ENCODE data around the gene XXYLT1.

The XXYLT1 gene

DNA sequence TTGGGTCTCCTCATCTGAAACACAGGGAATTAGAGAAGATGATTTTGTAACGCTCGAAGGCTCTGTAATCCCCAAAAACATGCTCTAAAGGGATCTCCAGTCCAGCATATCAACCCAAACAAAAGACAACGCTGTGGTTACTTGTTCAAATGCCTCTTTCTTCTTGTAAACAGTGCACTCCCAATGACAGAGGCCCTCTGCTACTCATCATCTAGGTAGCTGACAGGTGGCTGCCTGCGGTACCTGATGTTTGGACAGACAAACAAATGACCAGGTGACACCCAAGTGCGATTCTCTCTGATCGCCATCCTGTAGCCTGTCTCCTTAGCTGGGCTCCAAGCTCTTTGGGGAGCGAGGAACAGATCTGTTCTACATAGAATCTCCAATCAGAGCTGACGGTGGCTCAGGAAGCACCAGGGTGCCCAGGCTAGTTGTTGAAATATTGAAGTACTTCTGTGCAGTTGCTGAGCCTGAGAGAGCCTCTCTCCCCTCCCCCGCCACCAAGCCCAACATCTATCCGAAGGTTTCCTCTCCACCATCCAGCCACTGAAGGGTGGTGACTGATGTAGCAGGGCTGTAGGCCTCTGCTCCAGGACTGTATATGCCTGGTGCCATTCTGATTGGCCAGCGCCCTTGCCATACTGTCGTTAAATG is 238.7 kb downstream of the XXYLT1 start:
- CTCF ChIA-PET: no interaction called here
- Histone ChIP-seq H3K4me1 (ENCODE audit: control insufficient read depth, insufficient read depth, low read length) (no peaks in the 10 kb centered on the region; the same call in 1 of the 2 replicates), H3K4me3 (ENCODE audit: low read depth, low read length) (no peak overlapping the region), H3K36me3 (ENCODE audit: control insufficient read depth in 2 of 2, insufficient read depth in 1 of 2, low read length in 2 of 2) (no peaks in the 10 kb centered on the region), H3K27ac (ENCODE audit: extremely low read depth, low read depth, low read length) (no peak overlapping the region), H3K9me3 (ENCODE audit: control insufficient read depth, insufficient read depth, low read depth, low read length) (no peaks in the 10 kb centered on the region)
- TF ChIP-seq, protein P1, sequence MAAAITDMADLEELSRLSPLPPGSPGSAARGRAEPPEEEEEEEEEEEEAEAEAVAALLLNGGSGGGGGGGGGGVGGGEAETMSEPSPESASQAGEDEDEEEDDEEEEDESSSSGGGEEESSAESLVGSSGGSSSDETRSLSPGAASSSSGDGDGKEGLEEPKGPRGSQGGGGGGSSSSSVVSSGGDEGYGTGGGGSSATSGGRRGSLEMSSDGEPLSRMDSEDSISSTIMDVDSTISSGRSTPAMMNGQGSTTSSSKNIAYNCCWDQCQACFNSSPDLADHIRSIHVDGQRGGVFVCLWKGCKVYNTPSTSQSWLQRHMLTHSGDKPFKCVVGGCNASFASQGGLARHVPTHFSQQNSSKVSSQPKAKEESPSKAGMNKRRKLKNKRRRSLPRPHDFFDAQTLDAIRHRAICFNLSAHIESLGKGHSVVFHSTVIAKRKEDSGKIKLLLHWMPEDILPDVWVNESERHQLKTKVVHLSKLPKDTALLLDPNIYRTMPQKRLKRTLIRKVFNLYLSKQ (tag by site-specific recombination; IDR thresholded peaks at IDR 0.05; ENCODE audit: borderline replicate concordance): no peak
- no peak for TF ChIP-seq BCL11A (tag by site-specific recombination; IDR thresholded peaks at IDR 0.05; ENCODE audit: low read depth)
- TF ChIP-seq, protein P2, sequence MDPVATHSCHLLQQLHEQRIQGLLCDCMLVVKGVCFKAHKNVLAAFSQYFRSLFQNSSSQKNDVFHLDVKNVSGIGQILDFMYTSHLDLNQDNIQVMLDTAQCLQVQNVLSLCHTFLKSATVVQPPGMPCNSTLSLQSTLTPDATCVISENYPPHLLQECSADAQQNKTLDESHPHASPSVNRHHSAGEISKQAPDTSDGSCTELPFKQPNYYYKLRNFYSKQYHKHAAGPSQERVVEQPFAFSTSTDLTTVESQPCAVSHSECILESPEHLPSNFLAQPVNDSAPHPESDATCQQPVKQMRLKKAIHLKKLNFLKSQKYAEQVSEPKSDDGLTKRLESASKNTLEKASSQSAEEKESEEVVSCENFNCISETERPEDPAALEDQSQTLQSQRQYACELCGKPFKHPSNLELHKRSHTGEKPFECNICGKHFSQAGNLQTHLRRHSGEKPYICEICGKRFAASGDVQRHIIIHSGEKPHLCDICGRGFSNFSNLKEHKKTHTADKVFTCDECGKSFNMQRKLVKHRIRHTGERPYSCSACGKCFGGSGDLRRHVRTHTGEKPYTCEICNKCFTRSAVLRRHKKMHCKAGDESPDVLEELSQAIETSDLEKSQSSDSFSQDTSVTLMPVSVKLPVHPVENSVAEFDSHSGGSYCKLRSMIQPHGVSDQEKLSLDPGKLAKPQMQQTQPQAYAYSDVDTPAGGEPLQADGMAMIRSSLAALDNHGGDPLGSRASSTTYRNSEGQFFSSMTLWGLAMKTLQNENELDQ (tag by site-specific recombination; IDR thresholded peaks at IDR 0.05; ENCODE audit: low read depth): no peak
- TF ChIP-seq EGR2 (tag by site-specific recombination; IDR thresholded peaks at IDR 0.05; ENCODE audit: low read depth): no peak
- no peak for TF ChIP-seq ZNF16 (tag by site-specific recombination; IDR thresholded peaks at IDR 0.05; ENCODE audit: low read depth)
- no peak for TF ChIP-seq ZNF707 (tag by site-specific recombination; IDR thresholded peaks at IDR 0.05)
- TF ChIP-seq, protein P3, sequence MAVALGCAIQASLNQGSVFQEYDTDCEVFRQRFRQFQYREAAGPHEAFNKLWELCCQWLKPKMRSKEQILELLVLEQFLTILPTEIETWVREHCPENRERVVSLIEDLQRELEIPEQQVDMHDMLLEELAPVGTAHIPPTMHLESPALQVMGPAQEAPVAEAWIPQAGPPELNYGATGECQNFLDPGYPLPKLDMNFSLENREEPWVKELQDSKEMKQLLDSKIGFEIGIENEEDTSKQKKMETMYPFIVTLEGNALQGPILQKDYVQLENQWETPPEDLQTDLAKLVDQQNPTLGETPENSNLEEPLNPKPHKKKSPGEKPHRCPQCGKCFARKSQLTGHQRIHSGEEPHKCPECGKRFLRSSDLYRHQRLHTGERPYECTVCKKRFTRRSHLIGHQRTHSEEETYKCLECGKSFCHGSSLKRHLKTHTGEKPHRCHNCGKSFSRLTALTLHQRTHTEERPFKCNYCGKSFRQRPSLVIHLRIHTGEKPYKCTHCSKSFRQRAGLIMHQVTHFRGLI (tag by site-specific recombination; IDR thresholded peaks at IDR 0.05): peak; percentile 52; the same call in 1 of the 2 replicates
- no peak for TF ChIP-seq ZNF654 (tag by site-specific recombination; IDR thresholded peaks at IDR 0.05; ENCODE audit: low read depth)
- POLR2A ChIA-PET: no interaction called here

DNA sequence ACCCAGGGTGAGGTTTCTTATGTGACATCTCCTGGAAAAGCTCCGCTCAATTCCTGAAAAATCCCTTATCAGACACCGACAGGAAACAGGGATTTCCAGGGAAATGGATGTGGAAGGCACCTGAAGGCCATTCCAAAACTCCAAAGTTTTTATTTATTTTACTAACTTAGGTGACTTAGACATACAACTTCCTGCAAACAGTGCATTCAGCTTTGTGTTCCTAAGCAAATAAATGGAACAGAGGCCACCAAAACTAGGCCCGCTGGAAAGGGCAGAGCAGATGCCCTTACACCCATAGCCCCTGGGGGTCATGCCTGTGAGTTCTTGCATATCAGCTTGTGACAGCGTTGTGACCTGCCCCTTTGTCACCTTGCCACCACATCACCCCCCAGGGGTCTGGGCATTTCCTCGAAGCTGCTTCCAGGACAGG is 239.4 kb downstream of the XXYLT1 start:
- no peak overlapping the region for H3K27ac ChIP-seq (ENCODE audit: extremely low read depth, low read depth, low read length)
- H3K4me1 ChIP-seq (ENCODE audit: control insufficient read depth, insufficient read depth, low read length): no peaks in the 10 kb centered on the region; the same call in 1 of the 2 replicates
- no peaks in the 10 kb centered on the region for H3K9me3 ChIP-seq (ENCODE audit: control insufficient read depth, insufficient read depth, low read depth, low read length)
- ChIA-PET POLR2A (no interaction called here), CTCF (interaction anchor here (1.3 kb wide), 1 partner anchor 29 kb away, joined by 7 read pairs; no protein-coding TSS in a partner anchor)
- H3K36me3 ChIP-seq (ENCODE audit: control insufficient read depth in 2 of 2, insufficient read depth in 1 of 2, low read length in 2 of 2): no peaks in the 10 kb centered on the region
- H3K4me3 ChIP-seq (ENCODE audit: low read depth, low read length): no peak overlapping the region
- TF ChIP-seq ZNF274 (IDR thresholded peaks at IDR 0.05; ENCODE audit: low read length): no peak
- no peak for TF ChIP-seq ZNF274 (tag by site-specific recombination; IDR thresholded peaks at IDR 0.05; ENCODE audit: borderline replicate concordance)
- no peak for TF ChIP-seq ZNF596 (tag by site-specific recombination; IDR thresholded peaks at IDR 0.05)
- TF ChIP-seq ZSCAN16 (tag by site-specific recombination; IDR thresholded peaks at IDR 0.05): no peak
- TF ChIP-seq ZNF175 (tag by site-specific recombination; IDR thresholded peaks at IDR 0.05): no peak
- TF ChIP-seq, protein P4, sequence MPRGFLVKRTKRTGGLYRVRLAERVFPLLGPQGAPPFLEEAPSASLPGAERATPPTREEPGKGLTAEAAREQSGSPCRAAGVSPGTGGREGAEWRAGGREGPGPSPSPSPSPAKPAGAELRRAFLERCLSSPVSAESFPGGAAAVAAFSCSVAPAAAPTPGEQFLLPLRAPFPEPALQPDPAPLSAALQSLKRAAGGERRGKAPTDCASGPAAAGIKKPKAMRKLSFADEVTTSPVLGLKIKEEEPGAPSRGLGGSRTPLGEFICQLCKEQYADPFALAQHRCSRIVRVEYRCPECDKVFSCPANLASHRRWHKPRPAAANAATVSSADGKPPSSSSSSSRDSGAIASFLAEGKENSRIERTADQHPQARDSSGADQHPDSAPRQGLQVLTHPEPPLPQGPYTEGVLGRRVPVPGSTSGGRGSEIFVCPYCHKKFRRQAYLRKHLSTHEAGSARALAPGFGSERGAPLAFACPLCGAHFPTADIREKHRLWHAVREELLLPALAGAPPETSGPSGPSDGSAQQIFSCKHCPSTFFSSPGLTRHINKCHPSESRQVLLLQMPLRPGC (tag by site-specific recombination; IDR thresholded peaks at IDR 0.05): no peak
- TF ChIP-seq ZNF350 (tag by site-specific recombination; IDR thresholded peaks at IDR 0.05): no peak
- TF ChIP-seq, protein P5, sequence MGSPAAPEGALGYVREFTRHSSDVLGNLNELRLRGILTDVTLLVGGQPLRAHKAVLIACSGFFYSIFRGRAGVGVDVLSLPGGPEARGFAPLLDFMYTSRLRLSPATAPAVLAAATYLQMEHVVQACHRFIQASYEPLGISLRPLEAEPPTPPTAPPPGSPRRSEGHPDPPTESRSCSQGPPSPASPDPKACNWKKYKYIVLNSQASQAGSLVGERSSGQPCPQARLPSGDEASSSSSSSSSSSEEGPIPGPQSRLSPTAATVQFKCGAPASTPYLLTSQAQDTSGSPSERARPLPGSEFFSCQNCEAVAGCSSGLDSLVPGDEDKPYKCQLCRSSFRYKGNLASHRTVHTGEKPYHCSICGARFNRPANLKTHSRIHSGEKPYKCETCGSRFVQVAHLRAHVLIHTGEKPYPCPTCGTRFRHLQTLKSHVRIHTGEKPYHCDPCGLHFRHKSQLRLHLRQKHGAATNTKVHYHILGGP (tag by site-specific recombination; IDR thresholded peaks at IDR 0.05): no peak
- TF ChIP-seq, protein P6, sequence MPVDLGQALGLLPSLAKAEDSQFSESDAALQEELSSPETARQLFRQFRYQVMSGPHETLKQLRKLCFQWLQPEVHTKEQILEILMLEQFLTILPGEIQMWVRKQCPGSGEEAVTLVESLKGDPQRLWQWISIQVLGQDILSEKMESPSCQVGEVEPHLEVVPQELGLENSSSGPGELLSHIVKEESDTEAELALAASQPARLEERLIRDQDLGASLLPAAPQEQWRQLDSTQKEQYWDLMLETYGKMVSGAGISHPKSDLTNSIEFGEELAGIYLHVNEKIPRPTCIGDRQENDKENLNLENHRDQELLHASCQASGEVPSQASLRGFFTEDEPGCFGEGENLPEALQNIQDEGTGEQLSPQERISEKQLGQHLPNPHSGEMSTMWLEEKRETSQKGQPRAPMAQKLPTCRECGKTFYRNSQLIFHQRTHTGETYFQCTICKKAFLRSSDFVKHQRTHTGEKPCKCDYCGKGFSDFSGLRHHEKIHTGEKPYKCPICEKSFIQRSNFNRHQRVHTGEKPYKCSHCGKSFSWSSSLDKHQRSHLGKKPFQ (tag by site-specific recombination; IDR thresholded peaks at IDR 0.05): no peak
- TF ChIP-seq HOXA7 (CRISPR knock-in tag; IDR thresholded peaks at IDR 0.05; ENCODE audit: borderline replicate concordance): no peak
- no peak for TF ChIP-seq ZNF221 (tag by site-specific recombination; IDR thresholded peaks at IDR 0.05; ENCODE audit: borderline replicate concordance)
- TF ChIP-seq ZFP37 (tag by site-specific recombination; IDR thresholded peaks at IDR 0.05): no peak
- TF ChIP-seq SCRT2 (tag by site-specific recombination; IDR thresholded peaks at IDR 0.05): no peak
- no peak for TF ChIP-seq ZNF169 (tag by site-specific recombination; IDR thresholded peaks at IDR 0.05)

All from HEK293 (cell line).